ENCODE results near the gene CDH24.

Gene CDH24, protein sequence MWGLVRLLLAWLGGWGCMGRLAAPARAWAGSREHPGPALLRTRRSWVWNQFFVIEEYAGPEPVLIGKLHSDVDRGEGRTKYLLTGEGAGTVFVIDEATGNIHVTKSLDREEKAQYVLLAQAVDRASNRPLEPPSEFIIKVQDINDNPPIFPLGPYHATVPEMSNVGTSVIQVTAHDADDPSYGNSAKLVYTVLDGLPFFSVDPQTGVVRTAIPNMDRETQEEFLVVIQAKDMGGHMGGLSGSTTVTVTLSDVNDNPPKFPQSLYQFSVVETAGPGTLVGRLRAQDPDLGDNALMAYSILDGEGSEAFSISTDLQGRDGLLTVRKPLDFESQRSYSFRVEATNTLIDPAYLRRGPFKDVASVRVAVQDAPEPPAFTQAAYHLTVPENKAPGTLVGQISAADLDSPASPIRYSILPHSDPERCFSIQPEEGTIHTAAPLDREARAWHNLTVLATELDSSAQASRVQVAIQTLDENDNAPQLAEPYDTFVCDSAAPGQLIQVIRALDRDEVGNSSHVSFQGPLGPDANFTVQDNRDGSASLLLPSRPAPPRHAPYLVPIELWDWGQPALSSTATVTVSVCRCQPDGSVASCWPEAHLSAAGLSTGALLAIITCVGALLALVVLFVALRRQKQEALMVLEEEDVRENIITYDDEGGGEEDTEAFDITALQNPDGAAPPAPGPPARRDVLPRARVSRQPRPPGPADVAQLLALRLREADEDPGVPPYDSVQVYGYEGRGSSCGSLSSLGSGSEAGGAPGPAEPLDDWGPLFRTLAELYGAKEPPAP

DNA sequence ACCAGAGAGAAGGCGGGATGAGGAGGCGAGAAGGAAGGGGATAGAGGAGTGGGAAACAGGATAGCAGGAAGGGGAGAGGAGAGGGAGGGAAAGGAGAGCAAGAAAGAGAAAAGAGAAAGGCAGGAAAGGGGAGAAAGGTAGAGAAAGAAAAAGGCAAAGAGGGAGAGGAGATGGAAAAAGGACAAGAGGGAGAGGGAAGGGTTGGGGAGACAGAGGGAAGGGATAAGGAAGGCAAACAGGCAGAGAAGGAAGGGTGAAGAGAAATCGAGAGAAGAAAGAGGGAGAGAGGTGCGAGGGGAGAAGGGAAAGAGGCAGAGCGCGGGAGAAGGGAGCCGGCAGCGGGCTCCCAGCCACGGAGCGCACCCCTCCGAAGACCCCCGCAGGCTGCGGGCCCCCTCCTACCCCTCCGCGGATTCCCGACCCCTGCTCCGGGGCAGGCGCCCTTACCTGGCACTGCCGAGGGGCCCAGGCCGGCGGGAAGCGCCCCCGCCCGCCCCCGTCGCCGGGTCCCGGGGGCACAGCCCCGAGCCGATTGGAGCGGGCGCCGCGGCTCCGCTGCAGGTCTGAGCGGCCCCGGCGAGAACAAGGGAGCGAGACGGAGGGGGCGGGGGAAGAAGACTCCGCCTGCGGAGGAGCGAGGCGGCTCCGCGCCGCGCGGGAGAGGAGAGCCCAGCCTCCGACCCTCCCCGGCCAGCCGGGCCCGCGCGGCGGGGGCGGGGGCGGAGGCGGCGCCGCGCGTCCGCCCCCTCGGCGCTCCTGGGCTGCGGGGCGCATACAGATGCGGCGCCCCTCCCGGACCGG is at the start of gene CDH24:
TSS of gene CDH24 (minus strand) at position 565 of the 801 bp plus-strand sequence. CDS start 1,787 bp downstream, outside the sequence.
- DNase-seq: peak in 8 of 10 donors; percentile 51 to 94 (median 66)
- intact Hi-C loops (cut with DNase I): no loop called here

DNA sequence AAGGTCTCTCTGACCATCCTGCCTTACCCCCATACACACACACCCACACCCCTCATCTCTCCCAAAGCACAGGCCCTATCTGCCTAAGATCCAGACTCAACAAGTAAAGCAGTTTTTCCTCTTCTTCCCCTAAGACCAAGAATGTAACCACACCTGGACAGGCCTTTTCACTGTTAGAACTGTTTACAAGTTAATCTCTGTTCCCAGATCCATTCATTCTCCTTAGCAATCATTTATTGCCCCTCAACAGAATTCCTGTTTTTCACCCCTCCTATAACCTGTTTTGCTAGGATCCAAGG is 49.4 kb upstream of the CDH24 start:
- intact Hi-C loops (cut with DNase I): no loop called here

DNA sequence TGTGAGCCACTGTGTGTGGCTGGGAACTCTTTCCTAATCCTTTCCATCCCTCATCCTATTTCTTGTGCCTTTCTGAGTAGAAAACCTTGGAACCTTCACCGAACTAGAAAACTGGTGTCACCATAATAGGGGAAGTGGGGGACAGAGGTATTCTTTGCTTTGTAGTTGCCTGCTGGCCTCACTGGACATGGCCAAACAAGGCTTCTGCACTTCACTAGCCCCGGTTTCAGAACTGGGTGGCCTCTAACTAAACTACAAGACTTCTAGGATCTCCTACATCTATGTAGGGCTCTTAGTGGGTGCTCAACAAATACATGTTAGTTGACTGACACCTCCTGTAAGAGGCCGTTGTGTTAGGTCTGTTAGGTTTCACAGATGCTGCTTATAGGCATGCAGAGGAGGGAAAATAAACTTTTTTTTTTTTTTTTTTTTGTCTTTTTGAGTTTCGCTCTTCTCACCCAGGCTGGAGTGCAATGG is 48.1 kb upstream of the CDH24 start:
- intact Hi-C loops (cut with DNase I): no loop called here
- DNase-seq: no peak

More for the DNA sequence above, 49.4 kb upstream of the CDH24 start:
- DNase-seq: peak in 1 of 10 donors; percentile 35

DNA sequence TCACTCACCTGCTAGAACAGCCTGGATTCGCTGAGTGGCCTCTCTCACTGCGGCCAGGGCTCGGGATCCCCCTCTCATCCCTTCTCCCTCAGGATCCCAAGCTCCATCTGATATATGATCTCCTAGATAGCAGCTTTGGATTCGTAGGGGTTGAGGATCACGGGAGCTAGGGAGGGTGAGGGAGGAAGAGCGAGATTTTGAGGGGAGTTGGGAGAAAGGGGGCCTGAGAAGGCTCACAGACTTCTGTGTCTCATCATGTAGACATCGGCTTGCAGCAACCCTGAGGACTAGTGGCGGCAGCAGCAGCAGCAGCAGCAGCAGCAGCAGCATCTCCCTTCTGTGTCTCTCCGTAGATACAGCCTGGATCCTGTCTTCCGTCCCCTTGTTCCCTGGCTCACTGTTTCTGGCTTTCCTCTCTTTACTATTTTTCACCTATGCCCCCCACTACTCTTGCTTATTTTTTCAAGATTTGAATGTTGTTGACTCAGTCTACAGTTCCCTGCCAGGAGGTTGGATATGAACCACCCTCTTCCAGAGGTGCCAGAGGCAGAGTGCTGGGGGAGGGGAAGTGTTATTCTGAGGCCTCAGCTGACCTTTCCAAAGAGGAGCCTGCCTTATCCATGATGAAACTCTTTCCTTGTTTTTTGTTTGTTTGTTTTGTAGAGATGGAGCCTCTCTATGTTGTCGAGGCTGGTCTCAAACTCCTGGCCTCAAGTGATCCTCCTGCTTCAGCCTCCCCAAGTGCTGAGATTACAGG is 47.4 kb upstream of the CDH24 start, which contains the start of gene CIROP:
TSS of gene CIROP (minus strand) at position 399 of the 757 bp plus-strand sequence. CDS start at position 330, 69 bp downstream.
- DNase-seq: no peak
- intact Hi-C loops (cut with DNase I): no loop called here

DNA sequence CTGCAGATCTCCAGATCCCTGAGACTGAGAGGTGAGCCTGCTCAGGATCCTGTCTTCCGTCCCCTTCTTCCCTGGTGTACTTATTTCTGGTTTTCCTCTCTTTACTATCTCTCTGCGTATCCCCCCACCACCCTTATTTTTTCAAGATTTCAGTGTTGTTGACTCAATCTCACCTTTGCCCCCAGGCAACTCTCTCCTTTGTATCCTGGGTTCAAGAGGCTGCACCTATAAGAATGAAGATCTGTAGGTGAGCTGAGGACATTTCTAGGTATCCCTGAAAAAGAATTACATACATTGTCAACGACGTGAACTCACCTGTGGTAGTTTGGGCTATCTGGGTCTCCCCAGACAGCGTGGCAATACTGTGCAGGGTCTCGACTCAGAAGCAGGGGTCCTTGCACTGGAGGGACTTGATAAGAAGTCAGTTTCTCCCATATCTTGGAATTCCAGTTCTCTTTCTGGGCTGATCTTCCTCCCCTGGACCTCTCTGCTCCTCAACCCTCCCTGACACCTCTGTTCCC is 46.8 kb upstream of the CDH24 start:
- DNase-seq: no peak
- intact Hi-C loops (cut with DNase I): no loop called here

DNA sequence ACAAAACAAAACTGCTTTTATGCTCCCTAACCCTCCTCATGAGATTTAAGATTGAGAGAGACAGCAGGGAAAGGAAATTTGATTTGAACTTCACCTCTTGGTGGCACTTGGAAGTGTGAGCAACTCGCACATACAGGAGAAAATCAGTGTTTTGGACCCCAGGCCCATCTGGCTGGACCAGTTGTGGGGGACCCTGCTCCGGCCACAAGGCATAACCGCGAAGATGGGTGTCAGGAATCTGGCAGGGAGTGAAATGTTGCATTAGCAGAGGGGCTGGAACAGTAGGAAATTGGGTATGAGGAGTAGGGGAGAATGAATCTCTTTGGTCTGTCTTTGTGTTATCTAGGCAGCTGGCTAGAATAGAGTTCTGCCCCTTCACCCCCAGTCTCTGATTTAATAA is 46.3 kb upstream of the CDH24 start:
- intact Hi-C loops (cut with DNase I): no loop called here
- DNase-seq: no peak

DNA sequence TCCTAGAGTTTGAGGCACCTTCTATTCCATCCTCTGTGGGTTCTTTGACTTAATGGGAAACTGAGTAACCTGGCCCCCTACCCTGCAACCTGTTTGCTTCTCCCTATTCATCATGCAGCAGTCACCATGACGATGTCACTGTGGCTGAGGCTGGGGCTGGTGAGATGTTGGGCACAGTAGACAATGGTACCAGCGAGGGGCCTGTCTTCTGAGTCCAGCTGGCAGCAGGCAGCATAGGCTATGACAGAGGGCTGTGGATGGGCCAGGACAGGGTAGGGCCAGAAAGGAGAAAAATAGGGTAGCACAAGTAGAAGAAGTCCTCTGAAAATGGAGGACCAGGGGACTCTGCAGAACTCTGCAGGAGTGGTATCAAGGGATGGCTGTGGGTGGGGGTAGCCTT is 45.5 kb upstream of the CDH24 start:
- intact Hi-C loops (cut with DNase I): no loop called here
- peak in 3 of 10 donors; percentile 23 to 90 (median 59) for DNase-seq

DNA sequence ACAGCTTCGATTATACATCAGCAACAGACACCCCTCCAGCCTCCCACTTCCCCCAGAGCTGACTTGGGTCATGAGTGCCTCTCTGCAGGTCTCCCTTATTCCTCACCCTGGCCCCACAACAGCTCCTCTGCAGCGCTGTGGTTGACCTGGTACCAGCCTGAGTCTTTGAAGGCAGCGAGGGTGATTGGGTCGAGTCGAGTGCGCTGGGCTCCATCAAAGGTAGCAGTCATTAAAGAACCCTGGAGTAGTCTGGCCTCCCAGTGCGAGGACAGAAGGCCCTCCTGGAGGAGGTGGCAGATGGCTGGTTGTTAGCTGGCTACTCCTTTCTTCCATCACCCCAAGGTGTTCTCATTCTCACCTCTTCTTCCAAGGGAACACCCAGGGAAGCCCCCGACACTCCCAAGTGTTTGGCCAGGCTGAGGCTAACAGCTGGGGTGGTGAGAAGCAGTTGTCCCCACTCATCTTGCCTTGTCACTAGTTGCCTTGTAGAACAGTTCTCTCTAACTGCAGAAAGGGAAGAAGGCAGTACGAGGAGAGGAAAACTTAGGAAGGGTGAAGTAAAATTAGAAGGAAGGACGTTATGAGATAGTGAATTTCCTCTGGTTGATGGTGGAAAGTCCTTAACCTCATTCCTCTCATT is 44.8 kb upstream of the CDH24 start:
- intact Hi-C loops (cut with DNase I): no loop called here
- no peak for DNase-seq

DNA sequence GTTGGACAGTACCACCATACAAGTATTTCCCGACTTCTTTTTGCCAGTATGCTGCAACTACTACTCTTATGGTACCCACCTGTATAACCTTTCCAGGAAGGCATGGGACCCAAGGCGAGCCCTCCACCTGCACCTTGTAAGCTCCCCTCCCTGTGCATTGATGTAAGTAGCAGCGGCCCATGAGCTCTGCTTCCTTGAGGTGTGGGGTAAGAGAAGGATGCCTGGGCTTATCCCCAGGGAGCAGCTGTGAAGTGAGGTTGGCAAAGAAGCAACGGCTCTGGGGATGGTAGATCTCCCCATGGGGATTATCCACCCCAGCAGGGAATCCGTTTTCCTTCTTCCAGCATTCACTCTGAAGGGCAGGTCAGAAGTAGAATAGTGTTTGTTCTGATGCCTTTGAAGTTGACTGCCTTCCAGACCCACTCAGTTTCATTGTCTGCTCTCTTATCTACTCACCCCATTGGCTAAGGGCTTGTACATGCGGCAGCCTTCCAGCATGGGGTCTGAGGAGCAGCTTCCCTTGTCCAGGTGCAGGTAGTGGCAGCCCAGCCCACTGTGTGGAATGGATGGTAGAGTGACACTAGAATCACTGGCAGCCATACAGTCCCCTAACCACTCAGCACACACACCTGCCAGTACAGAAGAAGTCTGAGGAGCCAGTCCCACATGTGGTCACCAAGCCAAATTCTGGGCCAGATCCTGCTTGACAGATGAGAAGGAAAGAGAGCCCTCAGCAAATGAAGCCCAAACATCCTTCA is 44.1 kb upstream of the CDH24 start:
- intact Hi-C loops (cut with DNase I): no loop called here

DNA sequence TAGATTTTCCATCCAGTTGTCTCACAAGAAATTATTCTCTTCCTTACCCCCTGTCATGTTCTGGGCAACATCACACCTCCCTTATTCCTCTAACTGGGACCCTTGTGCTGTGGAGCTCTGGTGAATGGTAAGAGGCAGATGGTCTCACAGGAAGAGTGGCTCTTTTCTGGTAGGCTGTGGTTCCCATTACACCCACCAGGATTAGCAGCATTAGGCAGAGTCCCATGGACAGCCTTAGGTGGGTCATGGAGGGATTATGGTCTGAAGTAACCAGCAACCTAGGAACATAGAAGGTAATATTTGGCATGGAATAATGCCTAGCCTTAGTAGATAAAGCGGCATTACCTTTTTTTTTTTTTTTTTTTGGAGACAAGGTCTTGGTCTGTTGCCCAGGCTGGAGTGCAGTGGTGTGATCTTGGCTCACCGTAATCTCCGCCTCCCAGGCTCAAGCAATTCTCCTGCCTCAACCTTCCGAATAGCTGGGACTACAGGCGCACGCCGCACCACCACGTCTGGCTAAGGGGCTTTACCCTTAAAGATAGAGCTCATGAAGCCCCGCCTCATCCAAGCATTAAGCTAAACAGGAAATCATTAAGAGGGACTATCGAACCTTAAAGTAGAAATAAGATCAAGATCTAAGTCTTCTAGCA is 42.0 kb upstream of the CDH24 start:
- no peak for DNase-seq

More for the DNA sequence above, 44.1 kb upstream of the CDH24 start:
- no peak for DNase-seq

DNA sequence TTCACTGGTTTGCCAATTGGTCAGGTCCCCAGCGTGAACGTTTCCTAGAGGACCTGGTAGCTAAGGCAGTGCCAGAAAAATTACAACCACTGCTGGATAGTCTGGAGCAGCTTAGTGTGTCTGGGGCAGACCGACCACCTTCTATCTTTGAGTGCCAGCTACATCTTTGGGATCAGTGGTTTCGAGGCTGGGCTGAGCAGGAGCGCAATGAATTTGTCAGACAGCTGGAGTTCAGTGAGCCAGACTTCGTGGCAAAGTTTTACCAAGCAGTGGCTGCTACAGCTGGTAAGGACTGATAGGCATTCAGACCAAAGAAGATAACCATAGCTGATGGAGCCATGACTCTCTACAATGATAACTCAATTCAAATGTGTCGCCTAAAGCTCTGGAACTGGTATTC is 40.5 kb upstream of the CDH24 start:
- DNase-seq: no peak
- intact Hi-C loops (cut with DNase I): no loop called here

More for the DNA sequence above, 42.0 kb upstream of the CDH24 start:
- intact Hi-C loops (cut with DNase I): no loop called here

DNA sequence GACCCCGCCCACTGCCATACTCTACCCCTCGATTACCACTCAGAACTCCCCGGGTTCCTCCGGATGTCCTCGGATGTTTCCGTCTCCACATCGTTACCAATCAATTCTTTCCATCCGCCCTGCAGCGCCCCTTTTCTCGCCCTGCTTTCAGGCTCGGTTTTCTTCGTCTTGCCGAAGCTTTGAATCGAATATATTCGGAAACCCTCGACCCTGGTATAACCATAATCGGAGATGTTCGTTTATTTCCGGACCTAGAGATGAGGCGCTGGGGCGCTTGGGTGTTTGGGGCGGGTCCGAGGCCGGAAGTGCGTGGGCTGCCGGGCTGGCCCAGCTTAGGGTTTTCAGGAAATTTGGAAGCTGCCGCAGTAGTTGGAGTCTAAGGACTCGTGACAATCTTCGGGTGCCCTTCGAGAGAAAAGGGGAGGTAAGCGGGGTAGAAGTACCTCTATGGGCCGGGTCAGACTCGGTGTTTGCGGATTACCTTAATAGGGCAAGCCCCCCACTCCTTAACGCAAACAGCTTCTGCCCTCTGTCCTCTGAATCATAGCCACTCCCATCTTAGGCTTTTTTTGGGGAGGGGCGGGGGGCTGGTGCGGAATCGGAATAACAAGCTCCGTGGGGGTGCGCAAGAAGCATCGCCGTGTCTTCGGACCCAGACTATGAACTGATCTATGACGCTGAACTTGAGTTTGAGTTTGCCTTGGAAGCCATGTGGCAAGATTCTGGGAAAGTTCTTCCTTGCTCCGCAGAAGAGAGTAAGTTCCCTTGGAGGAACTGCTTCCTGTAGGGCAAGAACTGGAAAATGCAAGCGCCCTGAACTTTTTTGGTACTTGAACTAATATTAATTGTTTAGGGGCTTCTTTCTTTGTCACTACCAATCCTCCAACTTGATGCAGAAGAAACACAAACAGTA is 38.1 kb upstream of the CDH24 start, which contains the start of gene C14orf119:
TSS of gene C14orf119 (plus strand) at position 310 of the 913 bp plus-strand sequence. CDS start 2,154 bp downstream, outside the sequence.
- peak; percentile 99 to 100 (median 99) for DNase-seq
- intact Hi-C loops (cut with DNase I): no loop called here

DNA sequence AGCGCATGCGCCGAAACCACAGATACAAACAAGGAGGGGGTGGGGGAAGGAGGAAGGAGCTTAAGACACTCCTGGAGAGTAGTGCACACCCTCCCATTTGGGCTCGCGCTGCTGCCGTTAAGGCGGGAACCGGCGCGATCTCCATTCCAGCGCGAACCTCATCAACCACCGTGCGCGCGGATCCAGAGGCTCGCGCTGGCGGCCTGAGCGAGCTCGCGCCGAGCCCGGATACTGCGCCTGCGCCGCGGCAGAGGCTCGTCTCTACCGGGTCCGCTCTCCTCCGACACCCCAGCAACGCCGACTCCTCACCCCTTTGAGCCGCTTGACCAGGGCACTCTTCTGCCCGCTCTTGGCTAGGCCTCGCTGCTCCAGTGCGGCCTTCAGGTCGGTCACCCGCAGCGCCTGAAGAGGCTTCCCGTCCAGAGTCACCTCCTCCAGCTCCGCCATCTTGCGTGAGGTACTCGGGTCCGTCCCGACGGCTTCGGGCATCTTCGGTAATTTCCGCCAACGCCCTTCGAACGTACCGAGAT is 37.4 kb upstream of the CDH24 start, which contains the start of gene ACIN1:
TSS of gene ACIN1 (minus strand) at position 471 of the 530 bp plus-strand sequence. CDS start at position 447, 24 bp downstream.
- intact Hi-C loops (cut with DNase I): no loop called here
- DNase-seq: peak in 8 of 10 donors; percentile 53 to 89 (median 66)

DNA sequence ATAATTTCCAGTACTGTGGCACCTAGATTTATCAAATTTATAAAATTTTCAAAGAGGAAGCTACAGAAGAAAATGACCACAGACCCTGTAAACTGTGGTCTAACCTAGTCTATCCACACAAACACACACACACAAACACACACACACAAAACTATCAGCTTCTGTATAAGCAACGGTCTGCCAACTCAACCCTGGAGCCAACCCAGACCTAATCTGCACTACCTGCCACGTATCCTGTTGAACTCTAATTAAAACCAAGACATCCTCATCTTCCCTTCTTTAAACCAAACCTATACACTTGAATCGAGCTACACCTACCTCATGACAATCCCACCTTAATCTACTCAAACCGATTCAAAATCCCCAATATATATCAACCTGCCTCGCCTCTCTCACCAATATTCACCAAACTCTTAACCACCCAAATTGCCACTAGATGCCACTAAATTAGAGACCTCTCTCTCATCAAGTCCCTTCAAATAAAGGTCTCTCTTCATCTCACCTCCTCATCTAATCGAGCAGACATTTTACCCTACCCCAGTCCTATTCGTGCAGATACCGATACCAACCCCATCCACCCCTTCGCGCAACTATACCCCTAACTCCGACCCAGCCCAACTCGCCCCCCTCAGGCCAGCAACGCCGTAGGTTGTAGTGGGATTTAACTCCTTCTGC is 36.8 kb upstream of the CDH24 start:
- intact Hi-C loops (cut with DNase I): no loop called here
- DNase-seq: peak in 1 of 10 donors; percentile 87

DNA sequence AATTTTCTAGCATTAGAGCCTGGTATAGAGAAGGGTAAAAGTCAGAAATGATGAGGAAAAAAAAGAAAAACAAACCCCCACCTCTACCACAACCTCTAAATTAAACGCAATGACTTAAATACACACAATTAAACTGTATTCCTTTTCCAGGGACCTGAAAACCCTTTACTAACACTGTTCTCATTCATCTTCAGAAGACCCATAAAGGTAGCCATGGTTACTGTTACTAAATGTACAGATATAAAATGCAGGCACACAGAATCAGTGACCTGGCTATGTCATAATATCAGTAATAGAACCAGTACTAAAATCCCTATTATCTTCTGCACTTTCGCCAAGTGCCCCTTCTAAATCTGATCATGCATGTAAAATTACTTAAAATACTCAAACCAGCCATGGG is 36.2 kb upstream of the CDH24 start:
- intact Hi-C loops (cut with DNase I): no loop called here

DNA sequence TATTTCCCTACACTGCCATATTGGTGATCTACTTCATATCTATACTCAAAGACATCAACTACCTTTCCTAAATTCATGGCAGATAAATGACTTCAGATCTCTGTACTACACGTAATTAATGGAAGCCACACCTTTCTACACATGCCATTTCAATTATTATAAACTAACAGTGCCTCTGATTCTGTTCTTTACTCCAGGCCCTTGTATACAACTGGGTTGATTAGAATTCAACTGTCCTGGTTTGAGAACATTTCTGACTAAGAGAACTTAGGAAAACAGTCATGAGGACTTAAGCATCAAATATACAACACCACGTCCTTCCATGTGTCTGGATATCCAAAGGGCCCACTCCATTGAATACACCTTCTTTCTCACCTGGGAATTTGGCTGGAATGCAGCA is 35.8 kb upstream of the CDH24 start:
- intact Hi-C loops (cut with DNase I): no loop called here
- no peak for DNase-seq

More for the DNA sequence above, 36.2 kb upstream of the CDH24 start:
- no peak for DNase-seq

Data from posterior cingulate gyrus (tissue), 11 donors.